ENCODE measurements around the gene TMC3. TPM values are rescaled to one million over a fixed set of nuclear protein-coding genes. Genes with fewer than 3 reads are reported as not detected.

TMC3 gene
- total and polyA plus RNA-seq, 3 experiments from 2014 or later, result not detected

DNA sequence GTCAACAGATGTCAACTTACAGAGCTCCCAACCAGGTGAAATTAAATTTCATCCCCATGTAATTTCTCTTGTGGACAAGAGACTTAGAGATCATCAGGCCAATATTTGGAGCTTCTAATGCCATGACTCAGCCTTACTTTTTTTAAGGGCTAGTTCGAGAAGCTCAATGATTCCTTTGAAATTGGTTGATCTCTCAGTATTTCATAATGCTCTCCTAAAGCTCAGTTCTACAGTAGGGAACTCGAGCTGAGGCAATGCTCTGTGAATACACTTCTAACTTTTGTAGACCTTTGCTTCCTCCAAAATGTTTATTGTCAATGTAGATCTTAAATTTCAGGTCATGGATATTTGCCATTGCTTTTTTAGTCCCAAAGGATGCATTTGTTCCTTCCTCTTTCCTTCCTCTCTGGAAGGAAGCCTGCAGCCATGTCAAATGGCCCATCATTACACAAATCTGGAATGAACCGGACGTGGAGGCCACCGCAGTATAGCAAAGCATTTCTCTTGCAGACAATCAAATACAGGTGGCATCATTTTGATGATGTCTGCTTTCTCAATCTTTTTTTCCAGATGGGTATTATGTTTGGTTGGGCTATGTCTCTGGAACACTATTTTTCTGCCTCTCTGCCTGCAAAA lies 78.4 kb downstream of the TMC3 start:
- peak overlapping the region; percentile 91 to 100 (median 98) for H3K27ac Mint-ChIP-seq
- peaks cover 64 to 65% (median 64%) of the 10 kb centered on the region in 3 donors for H3K4me1 Mint-ChIP-seq
- peaks cover 0 to 2% of the 10 kb centered on the region in 2 donors for H3K27me3 Mint-ChIP-seq
- CTCF ChIA-PET, result interaction anchor here (0.6 to 5.8 kb wide), 9 partner anchors 9 to 40 kb away, joined by 3 to 37 read pairs (median 6); partner anchors contain the start of gene STARD5
- peak overlapping the region; percentile 96 to 100 (median 99) for H3K4me3 Mint-ChIP-seq
- Histone ChIP-seq H3K36me3 (ENCODE audit: insufficient read depth, low read length) (peaks cover 26% of the 10 kb centered on the region), H3K4me1 (ENCODE audit: insufficient read depth, low read length) (peaks cover 58% of the 10 kb centered on the region), H3K27ac (ENCODE audit: low read depth, low read length) (peak overlapping the region; percentile 61), H3K4me3 (ENCODE audit: low read length) (peak overlapping the region; percentile 89), H3K9me3 (ENCODE audit: low read length) (no peaks in the 10 kb centered on the region), H3K27me3 (ENCODE audit: insufficient read depth, low read length, poor library complexity, severe bottlenecking) (no peaks in the 10 kb centered on the region)
- POLR2A ChIA-PET, result interaction anchor here (0.6 to 1.6 kb wide), 3 partner anchors 12 to 19 kb away, joined by 3 to 8 read pairs (median 5); no protein-coding TSS in a partner anchor
- no peak for DNase-seq
- H3K9me3 Mint-ChIP-seq, result no peaks in the 10 kb centered on the region
- H3K36me3 Mint-ChIP-seq, result peaks cover 21 to 42% (median 28%) of the 10 kb centered on the region in 3 donors

GRCh38 chr15:81294516-81294880 lies 79.5 kb downstream of the TMC3 start:
- peak overlapping the region; percentile 52 for H3K27ac ChIP-seq (ENCODE audit: low read depth, low read length)
- no peaks in the 10 kb centered on the region for H3K9me3 ChIP-seq (ENCODE audit: low read length)
- no peak for DNase-seq
- Mint-ChIP-seq H3K27ac (peak overlapping the region; percentile 91 to 100 (median 98)), H3K9me3 (no peaks in the 10 kb centered on the region), H3K4me1 (peaks cover 69 to 74% (median 72%) of the 10 kb centered on the region in 3 donors), H3K27me3 (peaks cover 0 to 2% of the 10 kb centered on the region in 2 donors), H3K4me3 (peak overlapping the region; percentile 82 to 100 (median 96)), H3K36me3 (peaks cover 16 to 31% (median 17%) of the 10 kb centered on the region in 3 donors)
- H3K4me1 ChIP-seq (ENCODE audit: insufficient read depth, low read length), result peaks cover 68% of the 10 kb centered on the region
- H3K27me3 ChIP-seq (ENCODE audit: insufficient read depth, low read length, poor library complexity, severe bottlenecking), result no peaks in the 10 kb centered on the region
- ChIA-PET POLR2A (interaction anchor here (0.9 kb wide), 1 partner anchor 16 kb away, joined by 5 read pairs; no protein-coding TSS in a partner anchor), CTCF (interaction anchor here (1.2 to 5.8 kb wide), 3 partner anchors 22 to 41 kb away, joined by 3 to 37 read pairs (median 20); no protein-coding TSS in a partner anchor)
- peaks cover 17% of the 10 kb centered on the region for H3K36me3 ChIP-seq (ENCODE audit: insufficient read depth, low read length)
- H3K4me3 ChIP-seq (ENCODE audit: low read length), result peak overlapping the region; percentile 89

DNA sequence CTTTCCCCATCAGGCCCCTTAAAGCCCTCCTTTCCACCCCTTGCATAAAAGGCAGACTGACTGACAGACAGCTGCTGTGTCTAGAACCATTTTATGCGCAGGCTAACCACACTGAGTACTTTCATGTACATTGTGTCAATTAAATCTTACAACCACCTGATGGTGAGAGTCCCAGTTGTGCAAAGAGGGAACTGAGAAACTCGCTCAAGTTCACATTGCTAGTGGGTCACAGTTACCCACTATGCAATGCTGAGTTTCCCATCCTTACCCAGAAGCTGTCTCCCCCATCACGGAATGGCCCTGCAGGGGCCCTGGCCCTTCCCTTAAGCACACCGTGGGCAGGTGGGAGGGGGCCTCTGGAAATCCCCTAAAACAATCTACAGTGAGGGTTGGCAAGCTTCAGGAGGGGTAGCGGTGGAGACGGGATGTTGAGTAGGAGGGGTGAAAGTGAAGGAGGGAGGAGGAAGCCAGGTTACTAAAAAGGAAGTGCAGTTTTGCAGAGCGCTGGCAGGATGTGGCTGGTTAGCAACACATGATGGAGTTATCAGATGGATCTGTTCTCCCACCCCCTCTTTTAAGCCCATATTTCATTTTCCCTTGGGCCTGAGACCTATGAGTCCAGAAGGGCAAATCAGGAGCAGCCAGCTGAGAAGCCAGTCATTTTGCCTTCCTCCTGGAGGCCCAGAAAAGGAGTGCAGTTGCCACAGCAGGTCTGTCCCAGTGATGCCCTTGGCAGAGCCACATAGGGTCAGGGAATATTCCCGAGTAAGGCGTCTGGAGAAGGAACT lies 80.1 kb downstream of the TMC3 start:
- Histone ChIP-seq H3K4me3 (ENCODE audit: low read length) (peak overlapping the region; percentile 89), H3K4me1 (ENCODE audit: insufficient read depth, low read length) (peaks cover 74% of the 10 kb centered on the region), H3K27ac (ENCODE audit: low read depth, low read length) (peak overlapping the region; percentile 52), H3K36me3 (ENCODE audit: insufficient read depth, low read length) (peaks cover 16% of the 10 kb centered on the region), H3K9me3 (ENCODE audit: low read length) (no peaks in the 10 kb centered on the region), H3K27me3 (ENCODE audit: insufficient read depth, low read length, poor library complexity, severe bottlenecking) (no peaks in the 10 kb centered on the region)
- ChIA-PET POLR2A (interaction anchor here (0.6 to 1.4 kb wide), 2 partner anchors 10 to 16 kb away, joined by 3 read pairs; no protein-coding TSS in a partner anchor), CTCF (interaction anchor here (0.8 to 5.8 kb wide), 5 partner anchors 18 to 42 kb away, joined by 3 to 37 read pairs (median 7); partner anchors contain the start of gene STARD5)
- peaks cover 11 to 26% (median 13%) of the 10 kb centered on the region in 3 donors for H3K36me3 Mint-ChIP-seq
- H3K4me3 Mint-ChIP-seq, result peak overlapping the region; percentile 82 to 100 (median 96)
- peak overlapping the region; percentile 91 to 100 (median 98) for H3K27ac Mint-ChIP-seq
- peaks cover 0 to 2% of the 10 kb centered on the region in 2 donors for H3K27me3 Mint-ChIP-seq
- peak; percentile 57 to 92 (median 87) for DNase-seq
- H3K4me1 Mint-ChIP-seq, result peaks cover 70 to 77% (median 76%) of the 10 kb centered on the region in 3 donors
- H3K9me3 Mint-ChIP-seq, result no peaks in the 10 kb centered on the region

DNA sequence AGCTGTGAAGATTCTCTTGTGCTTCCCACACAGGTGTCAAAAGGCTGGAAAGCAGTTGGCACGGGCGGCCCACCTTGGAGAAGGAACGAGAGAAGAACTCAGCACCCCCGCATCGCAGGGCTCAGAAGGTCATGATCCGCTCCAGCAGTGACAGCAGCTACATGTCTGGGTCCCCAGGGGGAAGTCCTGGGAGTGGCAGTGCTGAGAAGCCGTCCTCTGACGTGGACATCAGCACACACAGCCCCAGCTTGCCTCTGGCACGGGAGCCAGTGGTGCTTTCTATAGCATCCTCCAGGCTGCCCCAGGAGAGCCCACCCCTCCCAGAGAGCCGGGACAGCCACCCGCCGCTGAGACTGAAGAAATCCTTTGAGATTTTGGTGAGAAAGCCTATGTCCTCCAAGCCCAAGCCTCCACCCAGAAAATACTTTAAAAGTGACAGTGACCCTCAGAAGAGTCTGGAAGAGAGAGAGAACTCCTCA lies 81.5 kb downstream of the TMC3 start:
- H3K36me3 ChIP-seq (ENCODE audit: insufficient read depth, low read length), result peaks cover 7% of the 10 kb centered on the region
- no peaks in the 10 kb centered on the region for H3K9me3 ChIP-seq (ENCODE audit: low read length)
- no peaks in the 10 kb centered on the region for H3K27me3 ChIP-seq (ENCODE audit: insufficient read depth, low read length, poor library complexity, severe bottlenecking)
- Mint-ChIP-seq H3K27ac (peak overlapping the region; percentile 91 to 100 (median 98)), H3K36me3 (peaks cover 7 to 12% (median 9%) of the 10 kb centered on the region in 3 donors), H3K27me3 (peaks cover 0 to 2% of the 10 kb centered on the region in 2 donors), H3K9me3 (no peaks in the 10 kb centered on the region), H3K4me3 (peak overlapping the region; percentile 82 to 100 (median 96)), H3K4me1 (peaks cover 79 to 90% (median 88%) of the 10 kb centered on the region in 3 donors)
- H3K4me1 ChIP-seq (ENCODE audit: insufficient read depth, low read length), result peaks cover 86% of the 10 kb centered on the region
- ChIA-PET POLR2A (interaction anchor here (1.2 to 1.4 kb wide), 2 partner anchors 11 to 32 kb away, joined by 3 to 7 read pairs; partner anchors contain the start of gene STARD5), CTCF (interaction anchor here (0.7 to 5.8 kb wide), 6 partner anchors 9 to 32 kb away, joined by 3 to 37 read pairs (median 8); partner anchors contain the start of gene STARD5)
- peak overlapping the region; percentile 42 for H3K4me3 ChIP-seq (ENCODE audit: low read length)
- peak overlapping the region; percentile 52 for H3K27ac ChIP-seq (ENCODE audit: low read depth, low read length)
- peak in 4 of 5 donors; percentile 27 to 68 (median 48) for DNase-seq

DNA sequence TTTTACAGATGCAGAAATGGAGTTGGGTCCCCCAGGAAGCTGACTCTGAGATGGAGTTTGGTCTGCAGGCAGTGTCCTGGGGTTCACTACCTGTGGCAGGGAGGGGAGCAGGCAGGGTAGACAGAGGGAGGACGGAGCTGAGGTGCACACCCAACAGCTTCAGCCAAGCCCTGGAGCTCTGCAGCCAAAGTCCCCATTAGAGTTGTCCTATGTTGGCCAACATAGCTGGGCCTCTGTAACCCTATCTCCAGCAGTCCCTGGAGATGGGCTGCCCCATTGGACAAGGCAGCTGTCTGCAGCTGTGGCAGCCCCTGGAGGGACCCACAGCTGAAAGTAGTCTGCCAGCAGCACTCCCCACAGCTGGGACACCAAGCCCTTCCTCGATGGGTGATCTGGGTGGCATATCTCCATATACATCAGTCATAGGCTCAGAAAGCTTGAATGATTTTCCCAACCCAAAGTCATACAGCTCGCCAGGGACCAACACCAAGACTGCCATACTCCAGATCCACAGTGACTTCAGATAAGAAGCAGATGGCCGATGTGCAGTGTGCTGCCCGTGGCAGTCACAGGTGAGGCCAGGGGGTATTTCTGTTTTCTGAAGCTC lies 82.0 kb downstream of the TMC3 start:
- no peaks in the 10 kb centered on the region for H3K27me3 ChIP-seq (ENCODE audit: insufficient read depth, low read length, poor library complexity, severe bottlenecking)
- H3K9me3 ChIP-seq (ENCODE audit: low read length), result no peaks in the 10 kb centered on the region
- Mint-ChIP-seq H3K27ac (peak overlapping the region; percentile 91 to 100 (median 98)), H3K9me3 (no peaks in the 10 kb centered on the region), H3K4me3 (peak overlapping the region; percentile 31 to 100 (median 84)), H3K27me3 (peaks cover 0 to 2% of the 10 kb centered on the region in 2 donors), H3K36me3 (peaks cover 4 to 6% (median 4%) of the 10 kb centered on the region in 3 donors), H3K4me1 (peaks cover 84 to 96% (median 94%) of the 10 kb centered on the region in 3 donors)
- peak overlapping the region; percentile 42 for H3K4me3 ChIP-seq (ENCODE audit: low read length)
- CTCF ChIA-PET, result interaction anchor here (0.7 to 5.8 kb wide), 6 partner anchors 10 to 33 kb away, joined by 3 to 37 read pairs (median 8); partner anchors contain the start of gene STARD5
- peaks cover 1% of the 10 kb centered on the region for H3K36me3 ChIP-seq (ENCODE audit: insufficient read depth, low read length)
- POLR2A ChIA-PET, result interaction anchor here (0.7 to 1.4 kb wide), 3 partner anchors 10 to 597 kb away, joined by 4 to 7 read pairs (median 5); partner anchors contain the start of genes ABHD17C and STARD5
- H3K4me1 ChIP-seq (ENCODE audit: insufficient read depth, low read length), result peaks cover 92% of the 10 kb centered on the region
- H3K27ac ChIP-seq (ENCODE audit: low read depth, low read length), result peak overlapping the region; percentile 52
- no peak for DNase-seq

DNA sequence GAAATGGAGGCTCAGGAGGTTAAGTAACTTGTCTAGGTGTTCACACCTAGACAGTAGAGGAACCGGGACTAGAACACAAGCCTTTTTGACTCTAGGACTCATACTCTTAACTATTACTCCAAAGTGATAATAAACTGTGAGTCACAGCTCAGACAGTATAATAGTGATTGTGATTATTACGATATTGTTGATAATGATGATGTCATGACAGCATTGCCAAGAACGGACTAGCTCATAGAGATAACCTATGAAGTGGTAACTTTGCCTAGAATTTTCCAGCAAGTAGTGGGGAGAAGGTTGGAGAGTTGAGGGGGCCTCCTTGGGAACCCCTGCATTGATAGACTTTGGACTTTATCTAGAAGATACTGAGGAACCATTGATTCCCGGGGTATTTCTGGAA lies 84.1 kb downstream of the TMC3 start:
- Mint-ChIP-seq H3K9me3 (no peaks in the 10 kb centered on the region), H3K27ac (peak overlapping the region in 7 of 8 donors; percentile 38 to 96 (median 71)), H3K4me3 (no peak overlapping the region)

DNA sequence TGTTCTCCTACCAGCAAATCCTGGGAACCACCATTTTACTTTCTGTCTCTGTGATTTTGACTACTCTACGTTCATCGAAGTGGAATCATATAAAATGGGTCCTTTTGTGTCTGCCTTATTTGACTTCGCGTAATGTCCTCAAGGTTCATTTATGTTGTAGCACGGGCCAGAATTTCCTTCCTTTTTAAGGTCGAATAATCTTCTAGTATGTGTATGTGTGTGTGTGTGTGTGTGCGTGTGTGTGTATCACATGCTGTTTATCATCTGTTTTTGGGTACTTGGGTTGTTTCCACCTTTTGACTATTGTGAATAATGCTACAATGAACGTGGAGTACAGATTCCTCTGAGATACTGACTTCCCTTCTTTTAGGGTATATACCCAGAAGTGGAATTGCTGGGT lies 85.4 kb downstream of the TMC3 start:
- Mint-ChIP-seq H3K36me3 (peaks cover 0 to 3% (median 3%) of the 10 kb centered on the region in 3 donors), H3K27ac (peak overlapping the region in 6 of 8 donors; percentile 7 to 97 (median 71)), H3K4me3 (peak overlapping the region in 2 of 7 donors; percentile 14 to 42), H3K27me3 (no peaks in the 10 kb centered on the region), H3K9me3 (no peaks in the 10 kb centered on the region), H3K4me1 (peaks cover 81 to 93% (median 92%) of the 10 kb centered on the region in 3 donors)
- Histone ChIP-seq H3K36me3 (ENCODE audit: insufficient read depth, low read length) (no peaks in the 10 kb centered on the region), H3K27me3 (ENCODE audit: insufficient read depth, low read length, poor library complexity, severe bottlenecking) (no peaks in the 10 kb centered on the region), H3K27ac (ENCODE audit: low read depth, low read length) (no peak overlapping the region), H3K9me3 (ENCODE audit: low read length) (no peaks in the 10 kb centered on the region), H3K4me1 (ENCODE audit: insufficient read depth, low read length) (peaks cover 95% of the 10 kb centered on the region), H3K4me3 (ENCODE audit: low read length) (no peak overlapping the region)
- no peak for DNase-seq
- POLR2A ChIA-PET, result no interaction called here
- CTCF ChIA-PET, result interaction anchor here (0.6 kb wide), 1 partner anchor 23 kb away, joined by 3 read pairs; no protein-coding TSS in a partner anchor

More for the DNA sequence above, 84.1 kb downstream of the TMC3 start:
- Histone ChIP-seq H3K4me3 (ENCODE audit: low read length) (no peak overlapping the region), H3K9me3 (ENCODE audit: low read length) (no peaks in the 10 kb centered on the region), H3K27me3 (ENCODE audit: insufficient read depth, low read length, poor library complexity, severe bottlenecking) (no peaks in the 10 kb centered on the region), H3K27ac (ENCODE audit: low read depth, low read length) (no peak overlapping the region), H3K36me3 (ENCODE audit: insufficient read depth, low read length) (no peaks in the 10 kb centered on the region), H3K4me1 (ENCODE audit: insufficient read depth, low read length) (peaks cover 96% of the 10 kb centered on the region)
- ChIA-PET POLR2A (interaction anchor here (1.0 kb wide), 1 partner anchor 9 kb away, joined by 5 read pairs; no protein-coding TSS in a partner anchor), CTCF (interaction anchor here (0.9 to 3.3 kb wide), 3 partner anchors 15 to 110 kb away, joined by 3 to 26 read pairs (median 10); no protein-coding TSS in a partner anchor)
- Mint-ChIP-seq H3K27me3 (peaks cover 0 to 2% of the 10 kb centered on the region in 2 donors), H3K4me1 (peaks cover 87 to 97% (median 96%) of the 10 kb centered on the region in 3 donors), H3K36me3 (peaks cover 0 to 3% (median 3%) of the 10 kb centered on the region in 3 donors)
- no peak for DNase-seq
